Fibroblast of pulmonary artery (primary cell): ENCODE data around the gene GM2A.

Experiments
- DNase-seq: peaks from one replicate; pipeline ENCODE4 v3.0.0-alpha.2; 2010; ENCODE audit warnings: low read depth
- H3K4me3 ChIP-seq: replicated peaks from 2 replicates; pipeline ENCODE4 v1.5.1; 2011; ENCODE audit warnings: low read depth, mild to moderate bottlenecking, control low read depth, low read length, moderate library complexity
- CTCF ChIP-seq: IDR thresholded peaks from 2 replicates; pipeline ENCODE4 v1.5.1; 2011; ENCODE audit warnings: mild to moderate bottlenecking, control low read depth, low read length, inconsistent platforms; ENCODE audit errors: missing control alignments

The GM2A gene

GRCh38 chr5:151252762-151253604, at the start of gene GM2A:
GM2A (plus strand) TSS chr5:151253185; CDS start chr5:151253217, 32 bp downstream.
- TF ChIP-seq CTCF = no peak
- H3K4me3 ChIP-seq = peak within 1 kb of the TSS; percentile 93
- DNase-seq = peak; percentile 100

GRCh38 chr5:151204051-151204450, 48.9 kb upstream of the GM2A start:
- no peak for DNase-seq
- no peak overlapping the region for H3K4me3 ChIP-seq
- no peak for TF ChIP-seq CTCF

GRCh38 chr5:151205411-151205810, 47.6 kb upstream of the GM2A start:
- DNase-seq = no peak
- no peak for TF ChIP-seq CTCF
- H3K4me3 ChIP-seq = no peak overlapping the region

GRCh38 chr5:151208481-151208914, 44.5 kb upstream of the GM2A start:
- no peak for TF ChIP-seq CTCF
- no peak overlapping the region for H3K4me3 ChIP-seq
- DNase-seq = no peak

GRCh38 chr5:151212406-151212798, 40.6 kb upstream of the GM2A start:
- no peak overlapping the region for H3K4me3 ChIP-seq
- TF ChIP-seq CTCF = no peak
- DNase-seq = no peak

- DNase-seq = peak; percentile 86
- TF ChIP-seq CTCF = no peak
- no peak overlapping the region for H3K4me3 ChIP-seq
Observed at GRCh38 chr5:151213803-151214613, 39.0 kb upstream of the GM2A start.
